A549 (cell line): Measurements from ENCODE around the gene C1S. TPM values are rescaled to one million over a fixed set of nuclear protein-coding genes. Genes with fewer than 3 reads are reported as not detected.
A peak's percentile ranks its signal among the peaks of the same experiment; 100 is the strongest.

Source experiments
- ATOH8 ChIP-seq: fragments of 250-450 bp; sonication (Bioruptor Pico); IDR thresholded peaks from 2 replicates; pipeline ENCODE4 v1.5.0; 2020; ENCODE audit warnings: low read depth, mild to moderate bottlenecking, moderate library complexity
- CBX2 ChIP-seq: fragments of 200-600 bp; sonication (generic); IDR thresholded peaks from 2 replicates; pipeline ENCODE4 v1.6.1; 2016; ENCODE audit warnings: low read depth, mild to moderate bottlenecking, borderline replicate concordance
- CBX8 ChIP-seq: fragments of 200-600 bp; sonication (generic); IDR thresholded peaks from 2 replicates; pipeline ENCODE4 v1.6.1; 2016
- CEBPB ChIP-seq, 2 experiments: fragments of >200 bp in 1 of 2; sonication (Bioruptor Twin) in 1 of 2; formaldehyde crosslinking in 1 of 2; IDR thresholded peaks; 2 replicates each; pipeline ENCODE4 v1.6.1; 2012 to 2016
- CHD2 ChIP-seq: fragments of 150-350 bp; IDR thresholded peaks from 2 replicates; pipeline ENCODE4 v1.6.1; 2014; ENCODE audit warnings: low read length; ENCODE audit not compliant: partially characterized antibody
- CHD4 ChIP-seq: fragments of 200-600 bp; sonication (generic); IDR thresholded peaks from 2 replicates; pipeline ENCODE4 v1.6.1; 2016; ENCODE audit warnings: antibody characterized with exemption, mild to moderate bottlenecking, borderline replicate concordance
- ELK1 ChIP-seq: fragments of 150-350 bp; IDR thresholded peaks from 2 replicates; pipeline ENCODE4 v1.6.1; 2014; ENCODE audit warnings: low read depth, mild to moderate bottlenecking, low read length
- EP300 ChIP-seq, 2 experiments: fragments of >200 bp; sonication (Bioruptor Twin); formaldehyde crosslinking; IDR thresholded peaks; 2 replicates in 1 of 2; 3 replicates in 1 of 2; pipeline ENCODE4 v1.6.1; 2016 to 2017
- FOSL2 ChIP-seq, 2 experiments: fragments of 450-650 bp in 1 of 2; fragments of >200 bp in 1 of 2; sonication (Bioruptor Twin) in 1 of 2; formaldehyde crosslinking; IDR thresholded peaks; 2 replicates each; pipeline versions ENCODE4 v1.5.0 to v1.6.1; 2016 to 2020; ENCODE audit warnings: mild to moderate bottlenecking in 1 of 2, moderate library complexity in 1 of 2
- FOXS1 ChIP-seq: fragments of 250-450 bp; sonication (Bioruptor Pico); IDR thresholded peaks from 2 replicates; pipeline ENCODE4 v1.5.0; 2020; ENCODE audit warnings: mild to moderate bottlenecking, moderate library complexity
- HEYL ChIP-seq: fragments of 250-450 bp; sonication (Bioruptor Pico); IDR thresholded peaks from 2 replicates; pipeline ENCODE4 v1.8.0; 2021; ENCODE audit warnings: mild to moderate bottlenecking, moderate library complexity
- HOXB13 ChIP-seq: fragments of 250-450 bp; sonication (Bioruptor Pico); IDR thresholded peaks from 2 replicates; pipeline ENCODE4 v1.5.0; 2020; ENCODE audit warnings: low read depth, mild to moderate bottlenecking, moderate library complexity
- HOXB5 ChIP-seq: fragments of 250-450 bp; sonication (Bioruptor Pico); IDR thresholded peaks from 2 replicates; pipeline ENCODE4 v1.5.0; 2020; ENCODE audit warnings: mild to moderate bottlenecking, moderate library complexity
- JUN ChIP-seq, 2 experiments: fragments of >200 bp; sonication (Bioruptor Twin); formaldehyde crosslinking; IDR thresholded peaks; 2 replicates in 1 of 2; 3 replicates in 1 of 2; pipeline ENCODE4 v1.6.1; 2016 to 2017
- MYC ChIP-seq: IDR thresholded peaks from 2 replicates; pipeline ENCODE4 v1.6.1; 2012; ENCODE audit warnings: mild to moderate bottlenecking, inconsistent platforms, low read length, improper control_type of control experiment, borderline replicate concordance
- NFE2L2 ChIP-seq: fragments of 150-350 bp; conservative IDR thresholded peaks from 2 replicates; pipeline ENCODE4 v1.6.1; 2014; ENCODE audit warnings: low read length
- NPAS2 ChIP-seq: fragments of 250-450 bp; sonication (Bioruptor Pico); IDR thresholded peaks from 2 replicates; pipeline ENCODE4 v1.8.0; 2022; ENCODE audit warnings: mild to moderate bottlenecking, moderate library complexity, borderline replicate concordance
- PBX3 ChIP-seq: IDR thresholded peaks from 2 replicates; pipeline ENCODE4 v1.6.1; 2012
- POLR2AphosphoS2 ChIP-seq: conservative IDR thresholded peaks from 2 replicates; pipeline ENCODE4 v1.6.1; 2012; ENCODE audit warnings: low read length, improper control_type of control experiment, inconsistent platforms
- RAD21 ChIP-seq, 2 experiments: fragments of >200 bp in 1 of 2; sonication (Bioruptor Twin) in 1 of 2; formaldehyde crosslinking in 1 of 2; IDR thresholded peaks in 1 of 2; conservative IDR thresholded peaks in 1 of 2; 2 replicates in 1 of 2; 3 replicates in 1 of 2; pipeline ENCODE4 v1.6.1; 2012 to 2018; ENCODE audit warnings: inconsistent platforms in 1 of 2
- SMC3 ChIP-seq: fragments of >200 bp; sonication (Bioruptor Twin); formaldehyde crosslinking; IDR thresholded peaks from 3 replicates; pipeline ENCODE4 v1.6.1; 2018; ENCODE audit warnings: inconsistent platforms
- TP53 ChIP-seq: fragments of 250-450 bp; sonication (Bioruptor Pico); IDR thresholded peaks from 2 replicates; pipeline ENCODE4 v1.5.0; 2021; ENCODE audit warnings: mild to moderate bottlenecking, moderate library complexity
- polyA plus RNA-seq, 4 experiments: library from polyadenylated mRNA; depleted of rRNA in 3 of 4; stranded (reverse); fragments of >200 nt; fragmentation: RNase III in 1 of 4; extraction: RNeasy Plus Mini Kit Qiagen cat#74134 plus additional on column Dnase treatment in 1 of 4; gene quantifications; 2 replicates in 3 of 4; 3 replicates in 1 of 4; pipeline ENCODE4 v1.2.3, GENCODE V29; 2011 to 2017
- TF ChIP-seq, protein P1 (sequence below): fragments of >200 bp; sonication (Bioruptor Twin); formaldehyde crosslinking; IDR thresholded peaks from 2 replicates; pipeline ENCODE4 v1.6.1; 2016
- TF ChIP-seq, protein P2 (sequence below): fragments of >200 bp; sonication (Bioruptor Twin); formaldehyde crosslinking; IDR thresholded peaks from 3 replicates; pipeline ENCODE4 v1.5.1; 2016
- TF ChIP-seq, protein P3 (sequence below): fragments of 250-450 bp; sonication (Bioruptor Pico); IDR thresholded peaks from 2 replicates; pipeline ENCODE4 v1.5.0; 2021; ENCODE audit warnings: mild to moderate bottlenecking, moderate library complexity, borderline replicate concordance
- TF ChIP-seq, protein P4 (sequence below): fragments of 450-650 bp; IDR thresholded peaks from 2 replicates; pipeline ENCODE4 v1.6.1; 2014; ENCODE audit warnings: antibody characterized with exemption

Gene C1S
- polyA plus RNA-seq, 2 of the 4 experiments (the other 2 are of a cell fraction) = 65.5 to 107 TPM

DNA sequence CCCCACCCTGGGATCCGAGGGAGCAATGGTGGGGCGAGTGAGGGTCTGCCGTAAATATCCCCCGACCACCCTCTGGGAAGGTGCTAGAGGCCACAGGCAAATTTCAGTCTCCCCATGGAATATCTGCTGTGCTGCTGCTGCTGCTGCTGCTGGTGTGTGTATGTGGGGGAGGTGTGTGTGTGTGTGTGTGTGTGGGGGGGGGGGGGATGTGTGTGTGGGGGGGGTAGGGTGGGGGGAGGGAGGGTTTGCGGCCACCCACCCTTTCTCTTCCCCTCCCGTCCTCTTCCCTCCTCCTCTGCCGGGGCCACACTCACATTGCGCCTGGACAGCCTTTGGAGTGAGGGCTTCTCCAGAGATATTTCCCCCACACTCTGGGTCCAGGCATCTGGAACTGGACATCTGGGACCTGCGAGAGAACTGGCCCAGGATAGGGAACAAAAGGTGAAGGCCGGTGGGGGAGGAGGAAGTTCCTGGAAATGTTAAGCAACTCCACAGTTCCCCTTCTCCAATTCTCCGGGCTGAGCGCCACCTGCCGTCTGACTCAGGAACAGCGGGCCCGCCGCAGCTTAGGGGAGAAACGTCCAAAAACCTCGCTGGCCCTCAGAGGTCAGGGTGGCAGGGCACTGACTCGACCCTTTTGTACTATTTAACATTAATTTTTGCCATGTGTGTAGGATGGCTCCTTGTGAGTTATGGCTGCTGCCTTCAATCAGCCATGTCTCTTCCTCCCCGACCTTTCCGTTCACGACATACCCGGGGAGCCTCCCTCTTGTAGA is 48.5 kb downstream of the C1S start, which contains the start of gene C1RL (continued):
- TF ChIP-seq, protein P1, sequence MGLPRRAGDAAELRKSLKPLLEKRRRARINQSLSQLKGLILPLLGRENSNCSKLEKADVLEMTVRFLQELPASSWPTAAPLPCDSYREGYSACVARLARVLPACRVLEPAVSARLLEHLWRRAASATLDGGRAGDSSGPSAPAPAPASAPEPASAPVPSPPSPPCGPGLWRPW = no peak
- peak; percentile 85 to 98; a peak in 3 of 4 replicates for TF ChIP-seq CEBPB (IDR thresholded peaks at IDR 0.05)
- TF ChIP-seq RAD21 (conservative IDR thresholded peaks at IDR 0.05 in 1 of 2, IDR thresholded peaks at IDR 0.05 in 1 of 2) = peak; percentile 81
- TF ChIP-seq NPAS2 (CRISPR knock-in tag) = no peak
- TF ChIP-seq NFE2L2 = no peak
- no peak for TF ChIP-seq POLR2AphosphoS2
- TF ChIP-seq TP53 (CRISPR knock-in tag) = no peak
- TF ChIP-seq FOXS1 (CRISPR knock-in tag) = no peak
- 0 out of 5 replicates have a peak, but pooled peaks of 1 of the 2 experiments have one; percentile 24 for TF ChIP-seq EP300 (IDR thresholded peaks at IDR 0.05)
- no peak for TF ChIP-seq ELK1
- peak in 1 of 2 experiments; percentile 68; a peak in 3 of 5 replicates for TF ChIP-seq JUN (IDR thresholded peaks at IDR 0.05)
- TF ChIP-seq PBX3 = peak; percentile 42; the same call in 1 of the 2 replicates
- TF ChIP-seq HEYL (CRISPR knock-in tag) = no peak
- TF ChIP-seq, protein P2, sequence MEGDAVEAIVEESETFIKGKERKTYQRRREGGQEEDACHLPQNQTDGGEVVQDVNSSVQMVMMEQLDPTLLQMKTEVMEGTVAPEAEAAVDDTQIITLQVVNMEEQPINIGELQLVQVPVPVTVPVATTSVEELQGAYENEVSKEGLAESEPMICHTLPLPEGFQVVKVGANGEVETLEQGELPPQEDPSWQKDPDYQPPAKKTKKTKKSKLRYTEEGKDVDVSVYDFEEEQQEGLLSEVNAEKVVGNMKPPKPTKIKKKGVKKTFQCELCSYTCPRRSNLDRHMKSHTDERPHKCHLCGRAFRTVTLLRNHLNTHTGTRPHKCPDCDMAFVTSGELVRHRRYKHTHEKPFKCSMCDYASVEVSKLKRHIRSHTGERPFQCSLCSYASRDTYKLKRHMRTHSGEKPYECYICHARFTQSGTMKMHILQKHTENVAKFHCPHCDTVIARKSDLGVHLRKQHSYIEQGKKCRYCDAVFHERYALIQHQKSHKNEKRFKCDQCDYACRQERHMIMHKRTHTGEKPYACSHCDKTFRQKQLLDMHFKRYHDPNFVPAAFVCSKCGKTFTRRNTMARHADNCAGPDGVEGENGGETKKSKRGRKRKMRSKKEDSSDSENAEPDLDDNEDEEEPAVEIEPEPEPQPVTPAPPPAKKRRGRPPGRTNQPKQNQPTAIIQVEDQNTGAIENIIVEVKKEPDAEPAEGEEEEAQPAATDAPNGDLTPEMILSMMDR = peak; percentile 88
- TF ChIP-seq, protein P3, sequence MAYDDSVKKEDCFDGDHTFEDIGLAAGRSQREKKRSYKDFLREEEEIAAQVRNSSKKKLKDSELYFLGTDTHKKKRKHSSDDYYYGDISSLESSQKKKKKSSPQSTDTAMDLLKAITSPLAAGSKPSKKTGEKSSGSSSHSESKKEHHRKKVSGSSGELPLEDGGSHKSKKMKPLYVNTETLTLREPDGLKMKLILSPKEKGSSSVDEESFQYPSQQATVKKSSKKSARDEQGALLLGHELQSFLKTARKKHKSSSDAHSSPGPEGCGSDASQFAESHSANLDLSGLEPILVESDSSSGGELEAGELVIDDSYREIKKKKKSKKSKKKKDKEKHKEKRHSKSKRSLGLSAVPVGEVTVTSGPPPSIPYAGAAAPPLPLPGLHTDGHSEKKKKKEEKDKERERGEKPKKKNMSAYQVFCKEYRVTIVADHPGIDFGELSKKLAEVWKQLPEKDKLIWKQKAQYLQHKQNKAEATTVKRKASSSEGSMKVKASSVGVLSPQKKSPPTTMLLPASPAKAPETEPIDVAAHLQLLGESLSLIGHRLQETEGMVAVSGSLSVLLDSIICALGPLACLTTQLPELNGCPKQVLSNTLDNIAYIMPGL (CRISPR knock-in tag) = no peak
- peak; percentile 52 for TF ChIP-seq CHD2
- no peak for TF ChIP-seq HOXB5 (CRISPR knock-in tag)
- no peak for TF ChIP-seq CBX8
- TF ChIP-seq ATOH8 (CRISPR knock-in tag) = peak; percentile 27; the same call in 1 of the 2 replicates
- TF ChIP-seq HOXB13 = no peak
- TF ChIP-seq CBX2 = no peak
- TF ChIP-seq CHD4 = no peak
- TF ChIP-seq FOSL2 (IDR thresholded peaks at IDR 0.05) = no peak
- 0 out of 2 replicates have a peak, but pooled peaks have one; percentile 16 for TF ChIP-seq FOSL2 (CRISPR knock-in tag; IDR thresholded peaks at IDR 0.05)
- peak; percentile 86 for TF ChIP-seq SMC3
- TF ChIP-seq MYC = no peak
- TF ChIP-seq, protein P4, sequence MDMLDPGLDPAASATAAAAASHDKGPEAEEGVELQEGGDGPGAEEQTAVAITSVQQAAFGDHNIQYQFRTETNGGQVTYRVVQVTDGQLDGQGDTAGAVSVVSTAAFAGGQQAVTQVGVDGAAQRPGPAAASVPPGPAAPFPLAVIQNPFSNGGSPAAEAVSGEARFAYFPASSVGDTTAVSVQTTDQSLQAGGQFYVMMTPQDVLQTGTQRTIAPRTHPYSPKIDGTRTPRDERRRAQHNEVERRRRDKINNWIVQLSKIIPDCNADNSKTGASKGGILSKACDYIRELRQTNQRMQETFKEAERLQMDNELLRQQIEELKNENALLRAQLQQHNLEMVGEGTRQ = no peak
